Measurements from ENCODE around the gene TSPAN6.

TSPAN6 gene

GRCh38 chrX:100636321-100636991 lies at the start of gene TSPAN6:
TSS of gene TSPAN6 (minus strand) at chrX:100636806. CDS start at chrX:100636694, 112 bp downstream.
- DNase-seq, result peak; percentile 70

DNA sequence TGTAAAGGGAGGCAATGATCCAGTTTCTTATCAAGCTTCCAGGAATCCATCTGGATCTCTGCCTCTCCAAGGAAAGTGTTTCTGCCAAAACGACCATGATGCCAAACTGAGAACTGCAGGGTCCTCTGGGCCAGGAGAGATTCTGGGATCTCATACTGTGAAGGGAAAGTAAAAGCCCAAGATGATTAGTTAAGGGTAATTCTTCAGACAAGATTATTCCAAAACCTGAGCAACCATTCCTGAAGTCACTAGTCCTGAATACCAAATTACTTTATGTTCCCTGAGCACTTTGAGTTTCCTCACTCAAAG lies 49.3 kb upstream of the TSPAN6 start:
- no peak for DNase-seq

DNA sequence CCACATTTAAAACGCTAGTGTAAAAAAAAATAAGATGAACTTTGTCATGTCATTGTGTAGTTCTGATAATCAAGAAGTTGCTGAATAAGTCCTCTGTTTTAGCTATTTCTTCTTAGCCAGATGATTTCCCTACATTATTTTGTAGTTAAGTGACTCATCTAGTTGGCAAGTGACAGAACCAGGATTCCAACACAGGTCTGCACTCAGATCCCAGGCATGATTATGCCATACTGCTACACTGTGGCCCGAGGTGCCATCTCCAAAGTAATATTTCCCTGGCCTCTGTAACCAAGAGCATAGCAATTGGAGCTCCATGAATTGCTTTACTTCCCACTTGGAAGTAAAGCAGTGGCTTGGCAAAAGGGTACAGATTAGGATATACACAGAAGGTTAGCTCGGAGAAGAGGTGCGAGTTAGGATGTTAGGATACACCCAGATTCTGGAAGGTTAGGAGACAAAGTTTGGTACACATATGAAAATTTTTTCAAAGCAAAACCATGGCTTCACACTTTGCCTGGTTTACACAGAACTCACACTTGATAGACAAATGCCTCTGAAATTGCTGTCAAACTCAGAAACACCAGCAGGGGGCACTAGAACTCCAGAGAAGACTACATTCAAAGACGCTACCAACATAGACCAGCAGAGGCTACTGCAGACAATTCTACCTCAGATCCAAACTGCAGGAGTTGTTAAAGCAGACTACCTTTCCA lies 48.8 kb upstream of the TSPAN6 start:
- DNase-seq, result peak; percentile 9

DNA sequence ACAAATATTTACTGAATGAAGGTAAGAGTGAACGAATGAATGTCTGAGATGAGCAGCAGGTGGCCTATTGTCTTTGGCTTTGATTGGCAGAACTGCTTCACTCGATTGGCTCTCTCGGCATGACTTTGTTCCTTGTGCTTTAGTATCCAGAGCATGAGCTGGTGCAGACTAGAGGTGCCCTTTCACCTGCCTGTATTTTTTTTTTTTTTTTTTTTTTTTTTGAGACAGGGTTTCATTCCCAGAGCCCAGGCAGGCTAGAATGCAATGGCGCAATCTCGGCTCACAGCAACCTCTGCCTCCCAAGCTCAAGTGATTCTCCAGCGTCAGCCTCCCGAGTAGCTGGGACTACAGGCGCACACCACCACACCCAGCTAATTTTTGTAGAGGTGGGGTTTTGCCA lies 46.3 kb upstream of the TSPAN6 start:
- DNase-seq, result no peak

GRCh38 chrX:100681599-100681998 lies 45.0 kb upstream of the TSPAN6 start:
- DNase-seq, result no peak

- DNase-seq, result no peak
These were observed 44.1 kb upstream of the TSPAN6 start for GRCh38 chrX:100680756-100681155.

GRCh38 chrX:100677611-100678181 lies 41.1 kb upstream of the TSPAN6 start:
- DNase-seq, result no peak

- no peak for DNase-seq
These were observed 38.1 kb upstream of the TSPAN6 start for GRCh38 chrX:100674705-100675104.

GRCh38 chrX:100673397-100673953 lies 36.9 kb upstream of the TSPAN6 start:
- DNase-seq, result no peak

GRCh38 chrX:100672966-100673365 lies 36.4 kb upstream of the TSPAN6 start:
- no peak for DNase-seq

- DNase-seq, result peak; percentile 17
These were observed 27.0 kb upstream of the TSPAN6 start for GRCh38 chrX:100663642-100664041.

DNA sequence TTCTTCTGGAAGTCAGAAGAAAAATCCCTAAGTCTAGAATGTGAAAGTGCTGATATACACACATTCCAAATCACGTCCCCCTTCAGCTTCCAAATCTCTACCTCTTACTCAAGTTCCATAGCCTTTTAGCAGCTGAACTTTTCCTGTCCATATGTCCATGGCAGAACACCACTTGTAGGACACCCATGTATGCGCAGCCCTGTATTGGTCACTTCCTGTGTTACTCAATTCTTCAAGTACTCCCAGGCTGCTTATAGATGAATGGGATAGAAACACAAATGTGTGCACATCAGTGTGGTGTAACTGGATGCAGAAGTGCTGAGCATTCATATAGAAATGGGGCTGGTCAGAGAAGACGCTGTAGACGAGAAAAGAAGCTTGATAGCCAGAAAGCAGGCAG lies 26.2 kb upstream of the TSPAN6 start:
- DNase-seq, result no peak

DNA sequence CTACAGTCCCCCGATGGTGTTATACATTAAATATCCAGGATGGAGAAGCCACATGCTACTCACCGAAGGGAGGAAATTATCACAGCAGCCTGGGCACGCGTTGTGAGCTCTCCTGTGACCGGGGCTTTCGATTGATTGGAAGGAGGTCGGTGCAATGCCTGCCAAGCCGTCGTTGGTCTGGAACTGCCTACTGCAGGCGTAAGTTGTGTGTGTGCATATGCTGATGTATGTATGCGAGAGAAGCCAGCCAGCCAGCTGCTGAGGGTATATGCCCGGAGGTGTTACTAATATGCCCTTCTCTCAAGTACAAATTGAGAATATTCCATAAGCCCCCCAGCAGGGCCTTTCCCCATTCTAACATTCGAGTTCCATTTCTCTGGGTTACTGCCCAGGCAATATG lies 25.6 kb upstream of the TSPAN6 start:
- DNase-seq, result no peak

GRCh38 chrX:100659431-100660137 lies 23.0 kb upstream of the TSPAN6 start:
- DNase-seq, result no peak

DNA sequence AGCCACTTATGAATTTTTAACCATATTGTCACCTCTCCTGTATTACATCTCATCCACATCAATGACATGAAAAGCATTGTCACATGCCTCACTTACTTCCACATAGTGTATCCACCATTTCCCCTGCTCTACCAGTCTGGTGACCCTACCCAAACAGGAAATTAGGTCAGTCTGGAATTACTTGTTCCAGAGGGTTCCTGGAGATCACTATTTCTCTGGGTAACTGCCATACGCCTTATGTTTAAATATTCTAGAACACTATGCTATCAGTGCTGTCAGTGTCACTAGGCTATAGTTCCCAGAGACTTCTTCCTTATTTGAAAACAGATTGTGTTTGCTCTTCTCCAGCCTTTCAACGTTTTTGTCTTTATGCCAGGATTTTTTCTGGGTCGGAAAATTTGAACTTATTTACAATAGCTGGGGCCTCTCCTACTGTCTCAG lies 22.4 kb upstream of the TSPAN6 start:
- peak; percentile 56 for DNase-seq

GRCh38 chrX:100654261-100654660 lies 17.7 kb upstream of the TSPAN6 start:
- DNase-seq, result no peak

DNA sequence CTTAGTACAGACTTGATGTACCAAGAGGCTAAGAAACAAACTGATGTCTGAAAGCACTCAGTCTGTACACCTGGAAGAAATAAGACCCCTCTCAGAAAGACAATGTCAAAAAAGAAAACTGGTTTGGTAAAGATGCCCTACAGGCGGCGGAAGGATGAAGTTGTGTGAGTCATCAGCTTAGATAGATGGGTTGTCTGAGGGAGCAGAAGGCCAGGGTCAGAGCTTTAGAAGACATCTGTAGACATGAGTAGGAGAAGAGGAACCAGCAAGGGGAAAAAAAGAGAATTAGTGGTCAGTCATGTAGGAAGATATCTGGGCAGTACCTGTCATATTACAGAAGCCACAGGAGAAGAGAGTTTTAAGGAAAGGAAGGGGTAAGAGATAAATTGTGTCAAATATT lies 15.7 kb upstream of the TSPAN6 start:
- DNase-seq, result no peak

DNA sequence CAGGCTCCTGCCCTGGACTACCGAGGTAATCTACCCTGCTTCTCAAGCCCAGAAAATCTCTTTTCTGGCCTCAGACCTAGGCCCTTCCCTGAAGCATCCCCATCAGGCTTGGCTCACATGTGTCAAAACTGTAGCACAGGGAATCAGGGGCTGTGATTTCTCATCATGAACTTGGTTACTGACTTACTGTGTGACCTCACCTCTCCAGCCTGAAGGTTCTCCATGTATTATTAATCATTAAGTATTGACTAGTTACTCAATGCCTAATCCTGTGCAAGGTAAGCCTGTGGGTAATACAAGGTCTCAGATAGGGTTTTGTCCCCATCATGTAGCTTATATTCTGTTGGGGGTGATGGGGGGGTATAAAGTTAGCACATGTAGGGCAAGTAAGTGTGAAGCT lies 14.2 kb upstream of the TSPAN6 start:
- DNase-seq, result no peak

DNA sequence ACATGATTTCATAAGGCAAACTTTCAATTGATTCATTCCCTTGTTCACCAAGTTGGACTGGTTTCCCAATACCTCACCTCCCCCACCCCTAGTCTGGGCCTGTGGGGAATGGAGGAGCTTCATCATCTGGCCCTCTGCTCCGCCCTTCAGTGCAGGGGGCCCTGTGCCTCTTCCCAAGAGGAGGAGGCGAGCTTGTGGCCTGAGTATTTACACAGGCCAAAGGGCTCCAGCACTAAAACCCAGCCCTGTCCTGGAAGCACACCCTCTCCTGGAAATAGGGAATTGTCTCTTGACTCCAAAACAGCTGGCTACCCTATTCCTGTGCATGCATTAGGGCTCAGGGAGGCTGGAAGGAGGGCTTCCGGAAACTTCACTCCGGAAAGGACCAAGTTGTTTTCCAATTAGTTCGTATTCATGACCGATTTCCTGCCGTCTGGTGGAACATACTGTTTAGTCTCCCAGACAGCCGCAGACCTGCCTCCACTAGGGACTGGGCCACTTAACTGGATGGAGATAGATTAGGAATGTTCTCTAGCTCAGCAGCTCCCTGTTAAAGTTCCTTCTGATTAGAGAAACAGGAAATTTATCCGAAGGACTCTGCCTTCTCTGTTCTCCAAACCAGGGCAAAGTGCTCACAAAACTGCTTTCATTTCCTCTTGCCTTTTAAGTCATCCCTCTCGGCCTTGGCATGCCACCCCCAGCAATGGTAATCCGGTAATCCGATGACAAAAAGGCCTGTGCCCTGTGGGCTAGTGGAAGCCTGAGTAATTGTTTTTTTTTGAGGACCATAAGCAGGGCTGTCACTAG lies 13.1 kb upstream of the TSPAN6 start:
- DNase-seq, result no peak

- peak; percentile 7 for DNase-seq
These were observed 12.1 kb upstream of the TSPAN6 start for GRCh38 chrX:100648458-100649417.

DNA sequence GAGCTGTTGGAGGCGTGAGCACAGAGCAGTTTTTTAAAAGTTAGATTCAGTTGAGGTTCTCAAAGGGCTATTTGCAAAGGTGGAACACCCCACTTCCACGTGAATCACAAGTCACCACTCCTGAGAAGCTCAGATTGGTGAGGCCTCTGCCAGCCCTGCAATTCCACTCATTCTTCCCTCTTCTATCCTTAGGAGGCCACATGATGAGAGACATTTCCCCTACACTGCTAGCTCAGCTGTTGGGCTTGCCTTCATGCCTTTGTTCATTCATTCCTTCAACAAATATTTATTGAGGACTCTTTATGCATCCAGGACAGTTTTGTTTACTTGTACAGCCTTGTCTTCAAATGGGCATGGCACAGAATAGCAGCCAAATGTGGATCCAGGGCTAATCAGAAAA lies 11.1 kb upstream of the TSPAN6 start:
- DNase-seq, result peak; percentile 27

Data from NCI-H2029 (cell line).